Lung (tissue), 12 donors: ENCODE results near the gene TMEM79. TPM values are rescaled to one million over a fixed set of nuclear protein-coding genes. Genes with fewer than 3 reads are reported as not detected.
A peak's percentile ranks its signal among the peaks of the same experiment; 100 is the strongest.

ENCODE experiments used
- ATAC-seq: fragments of 200-7000 bp; cut with Tn5 transposase; one replicate; pipeline ENCODE4 v1.9.1; 2020; ENCODE audit warnings: moderate number of reproducible peaks; ENCODE audit not compliant: insufficient read depth, low FRiP score
- DNase-seq, 3 donors: peaks; one replicate each; pipeline ENCODE4 v3.0.0-alpha.2; 2013 to 2017
- H3K27ac ChIP-seq, 2 donors: one replicate each; pipeline ENCODE4 v1.5.1; 2013; ENCODE audit warnings: mild to moderate bottlenecking in 2 of 2, moderate library complexity in 2 of 2, control low read depth in 1 of 2, inconsistent platforms in 1 of 2, low read depth in 1 of 2, low read length in 1 of 2
- H3K27me3 ChIP-seq, 3 donors: one replicate each; pipeline ENCODE4 v1.5.1; 2013; ENCODE audit warnings: low read length in 2 of 3; ENCODE audit not compliant: control insufficient read depth in 3 of 3, insufficient read depth in 3 of 3
- H3K36me3 ChIP-seq, 4 donors: one replicate each; pipeline ENCODE4 v1.5.1; 2013; ENCODE audit warnings: low read length in 4 of 4, mild to moderate bottlenecking in 1 of 4, moderate library complexity in 1 of 4; ENCODE audit not compliant: control insufficient read depth in 4 of 4, insufficient read depth in 4 of 4
- H3K4me1 ChIP-seq, 5 donors: one replicate each; pipeline ENCODE4 v1.5.1; 2013; ENCODE audit warnings: low read length in 5 of 5, mild to moderate bottlenecking in 2 of 5, moderate library complexity in 1 of 5; ENCODE audit not compliant: control insufficient read depth in 5 of 5, insufficient read depth in 5 of 5
- H3K4me3 ChIP-seq: one replicate; pipeline ENCODE4 v1.5.1; 2013; ENCODE audit warnings: mild to moderate bottlenecking, control low read depth, moderate library complexity
- H3K9ac ChIP-seq, 2 donors: one replicate each; pipeline ENCODE4 v1.5.1; 2013; ENCODE audit warnings: low read length in 2 of 2, control low read depth in 1 of 2; ENCODE audit not compliant: insufficient read depth in 1 of 2
- H3K9me3 ChIP-seq, 4 donors: one replicate each; pipeline ENCODE4 v1.5.1; 2013; ENCODE audit warnings: low read length in 3 of 4, mild to moderate bottlenecking in 1 of 4, moderate library complexity in 1 of 4; ENCODE audit not compliant: control insufficient read depth in 4 of 4, insufficient read depth in 3 of 4
- CTCF ChIP-seq: IDR thresholded peaks from 2 replicates; pipeline ENCODE4 v1.5.1; 2012; ENCODE audit warnings: mild to moderate bottlenecking; ENCODE audit errors: control extremely low read depth, extremely low read depth
- WGBS, 2 donors: extraction: QIAGEN DNeasy Blood & Tissue Kit; methylation state at CpG; one replicate each; pipeline ENCODE4 v1.1.7; 2013; 5-methylcytosine and 5-hydroxymethylcytosine counted together
- polyA plus RNA-seq, 2 donors: library from polyadenylated mRNA; stranded (reverse); fragments of 200-250 nt; gene quantifications; one replicate each; pipeline ENCODE4 v1.2.1, GENCODE V29; 2013
- total RNA-seq, 2 donors: library from RNA; depleted of rRNA in 1 of 2; stranded (reverse); fragments of >200 nt in 1 of 2; gene quantifications; one replicate each; pipeline ENCODE4 v1.2.1, GENCODE V29; 2014 to 2021
- donor health status: control.
- donor health status: control.
- donor health status: Bipolar disorder and iron deficiency.
- donor health status: healthy.
- donor health status: DM: yes; HTN: yes; CAD: no.

The TMEM79 gene
- total and polyA plus RNA-seq, 4 donors: 2.5 to 4.7 (median 4.6) TPM

DNA sequence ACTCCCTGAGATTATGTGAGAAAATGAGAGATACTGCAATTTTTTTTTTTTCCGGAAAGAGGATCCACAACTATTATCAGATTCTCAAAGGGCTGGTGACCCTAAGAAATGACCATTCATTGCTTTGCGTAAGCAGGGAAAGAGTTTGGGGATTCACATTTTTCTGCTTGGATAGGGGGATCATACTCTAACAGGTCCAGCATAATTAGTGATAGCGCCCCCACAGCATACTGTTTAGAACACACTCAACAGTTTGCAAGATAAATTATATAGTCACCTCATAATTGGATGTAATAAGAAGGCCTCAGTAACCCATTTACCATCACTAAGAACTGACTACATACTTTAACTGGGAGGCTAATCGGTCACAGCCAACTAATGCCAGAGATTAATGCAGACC lies 52.1 kb downstream of the TMEM79 start:
- no peaks in the 10 kb centered on the region for H3K27me3 ChIP-seq
- no peaks in the 10 kb centered on the region for H3K9me3 ChIP-seq
- no peak for DNase-seq
- no peak overlapping the region for H3K27ac ChIP-seq
- no peak for ATAC-seq
- 86% methylated on average over 4 of the region's 4 CpGs for WGBS, 2 donors
- peaks cover 2 to 15% (median 10%) of the 10 kb centered on the region in 5 donors for H3K4me1 ChIP-seq
- TF ChIP-seq CTCF: no peak
- H3K36me3 ChIP-seq: peaks cover 9 to 24% (median 19%) of the 10 kb centered on the region in 4 donors
- no peak overlapping the region for H3K4me3 ChIP-seq
- H3K9ac ChIP-seq: peak overlapping the region; percentile 11 to 40

- DNase-seq: peak in 1 of 3 donors; percentile 5
- ATAC-seq: no peak
- H3K27ac ChIP-seq: peak overlapping the region; percentile 38 to 80
- peak overlapping the region; percentile 75 for H3K4me3 ChIP-seq
- H3K4me1 ChIP-seq: peaks cover 2 to 15% (median 10%) of the 10 kb centered on the region in 5 donors
- peak overlapping the region; percentile 26 to 36 for H3K9ac ChIP-seq
- H3K36me3 ChIP-seq: peaks cover 6 to 20% (median 15%) of the 10 kb centered on the region in 4 donors
- no peaks in the 10 kb centered on the region for H3K27me3 ChIP-seq
- 33 to 37% methylated on average over 34 of the region's 34 CpGs for WGBS, 2 donors
- no peaks in the 10 kb centered on the region for H3K9me3 ChIP-seq
- TF ChIP-seq CTCF: no peak
These were observed 53.1 kb downstream of the TMEM79 start for GRCh38 chr1:156337052-156337887.

DNA sequence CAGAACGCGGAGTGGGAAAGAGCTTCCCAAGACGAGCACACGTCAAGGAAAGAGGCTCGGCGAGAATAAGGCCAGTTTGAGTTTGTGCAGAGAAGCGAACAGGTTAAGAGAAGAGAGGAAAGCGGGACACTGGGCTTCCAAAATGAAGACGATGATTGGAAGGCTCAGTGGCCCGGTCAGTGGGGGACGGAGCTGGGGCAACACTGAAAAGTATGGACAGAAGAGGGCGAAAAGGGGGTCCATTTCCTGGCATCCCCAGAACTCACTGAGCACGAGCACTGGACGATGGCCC lies 53.7 kb downstream of the TMEM79 start:
- no peak for TF ChIP-seq CTCF
- H3K4me3 ChIP-seq: peak overlapping the region; percentile 75
- no peak for DNase-seq
- H3K27me3 ChIP-seq: no peaks in the 10 kb centered on the region
- H3K9ac ChIP-seq: peak overlapping the region; percentile 26 to 36
- H3K4me1 ChIP-seq: peaks cover 2 to 15% (median 10%) of the 10 kb centered on the region in 5 donors
- H3K9me3 ChIP-seq: no peaks in the 10 kb centered on the region
- 0 to 1% methylated on average over 14 of the region's 14 CpGs for WGBS, 2 donors
- peak; percentile 16 for ATAC-seq
- H3K27ac ChIP-seq: peak overlapping the region; percentile 38 to 80
- H3K36me3 ChIP-seq: peaks cover under 1 to 15% (median 12%) of the 10 kb centered on the region in 4 donors
